ENCODE results near the gene CDSN. TPM values are rescaled to one million over a fixed set of nuclear protein-coding genes. Genes with fewer than 3 reads are reported as not detected.

The CDSN gene
- total RNA-seq, 4 donors from 2014 or later, result 0.34 TPM; not detected in 3

DNA sequence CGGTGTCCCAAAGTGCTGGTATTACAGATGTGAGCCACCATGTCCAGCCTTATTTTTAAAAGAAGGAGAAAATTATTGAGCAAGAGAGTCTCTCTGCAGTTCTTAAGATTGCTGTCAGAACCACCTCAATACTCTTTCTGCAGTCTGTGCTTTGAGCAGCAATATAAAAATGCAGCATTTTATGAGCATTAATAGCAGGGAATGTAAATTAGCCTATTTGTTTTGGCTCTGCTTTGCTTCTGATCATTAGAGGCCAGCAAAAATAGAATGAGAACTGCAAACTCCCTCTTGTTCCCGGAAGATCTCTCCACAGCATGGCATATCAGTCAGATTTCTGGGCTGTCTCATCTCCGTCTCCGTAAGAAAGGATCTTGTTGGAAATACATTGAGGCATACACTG is 43.6 kb downstream of the CDSN start:
- TF ChIP-seq POLR2A (IDR thresholded peaks at IDR 0.05) (no peak), CTCF (IDR thresholded peaks at IDR 0.05) (no peak)
- WGBS, 2 donors, result 89 to 90% methylated on average over 4 of the region's 4 CpGs
- no peak for DNase-seq
- intact Hi-C loops (cut with DNase I), result no loop called here
- Histone ChIP-seq H3K4me3 (replicated peaks in 1 of 3) (no peak overlapping the region), H3K36me3 (no peaks in the 10 kb centered on the region), H3K27me3 (no peaks in the 10 kb centered on the region), H3K27ac (no peak overlapping the region), H3K9me3 (no peaks in the 10 kb centered on the region), H3K4me1 (peaks cover 17 to 24% of the 10 kb centered on the region in 2 donors)

DNA sequence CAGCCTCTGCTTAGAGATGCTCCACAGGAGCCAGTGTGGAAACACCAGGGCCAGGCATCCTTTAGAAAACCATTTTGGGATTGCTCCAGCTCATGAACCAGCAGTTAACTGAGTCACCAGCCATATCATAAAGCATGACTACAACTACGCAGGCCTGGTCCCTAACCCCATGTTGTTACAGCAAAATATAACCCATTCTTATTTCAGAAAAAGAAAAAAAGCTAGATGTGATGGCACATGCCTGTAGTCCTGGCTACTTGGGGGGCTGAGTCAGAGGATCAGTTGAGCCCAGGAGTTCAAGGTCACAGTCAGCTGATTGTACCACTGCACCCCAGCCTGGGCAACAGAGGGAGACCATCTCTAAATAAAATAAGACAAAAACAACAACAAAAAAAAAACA is 44.7 kb downstream of the CDSN start:
- H3K27me3 ChIP-seq, result no peaks in the 10 kb centered on the region
- H3K36me3 ChIP-seq, result no peaks in the 10 kb centered on the region
- WGBS, 2 donors, result 90 to 93% methylated on average over 1 of the region's 1 CpG
- intact Hi-C loops (cut with DNase I), result no loop called here
- no peaks in the 10 kb centered on the region for H3K9me3 ChIP-seq
- DNase-seq, result no peak
- no peak overlapping the region for H3K27ac ChIP-seq
- H3K4me1 ChIP-seq, result peaks cover 17 to 32% of the 10 kb centered on the region in 2 donors
- H3K4me3 ChIP-seq (replicated peaks in 1 of 3), result no peak overlapping the region
- no peak for TF ChIP-seq CTCF (IDR thresholded peaks at IDR 0.05)
- no peak for TF ChIP-seq POLR2A (IDR thresholded peaks at IDR 0.05)

DNA sequence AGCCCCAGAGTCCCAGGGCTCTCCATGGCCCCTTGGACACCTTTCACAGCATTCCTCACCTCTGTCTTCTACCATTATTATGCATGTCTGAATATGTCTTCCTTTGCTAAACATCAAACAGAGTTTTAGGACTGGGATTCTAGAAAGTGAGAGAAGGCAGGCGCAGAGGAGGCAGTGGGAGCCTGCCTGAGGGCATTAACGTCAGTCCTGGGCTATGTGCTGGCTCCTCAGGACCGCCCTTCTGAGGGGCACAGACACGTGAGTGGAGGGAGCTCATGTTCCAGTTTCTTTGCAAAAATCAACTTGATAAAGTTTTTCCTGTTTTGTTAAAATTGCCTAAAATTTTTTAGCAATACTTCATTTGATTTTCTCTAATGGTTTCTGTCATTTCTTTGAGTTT is 45.8 kb downstream of the CDSN start:
- no peak overlapping the region for H3K4me3 ChIP-seq (replicated peaks in 1 of 3)
- no peaks in the 10 kb centered on the region for H3K9me3 ChIP-seq
- H3K4me1 ChIP-seq, result peaks cover 17 to 28% of the 10 kb centered on the region in 2 donors
- 94 to 97% methylated on average over 4 of the region's 4 CpGs for WGBS, 2 donors
- no peaks in the 10 kb centered on the region for H3K36me3 ChIP-seq
- intact Hi-C loops (cut with DNase I), result no loop called here
- peak overlapping the region in 1 of 3 donors; percentile 98 for H3K27ac ChIP-seq
- TF ChIP-seq POLR2A (IDR thresholded peaks at IDR 0.05), result no peak
- TF ChIP-seq CTCF (IDR thresholded peaks at IDR 0.05), result no peak
- H3K27me3 ChIP-seq, result no peaks in the 10 kb centered on the region
- no peak for DNase-seq

GRCh38 chr6:31070711-31071197 is 49.5 kb downstream of the CDSN start:
- no peaks in the 10 kb centered on the region for H3K36me3 ChIP-seq
- 48 to 54% methylated on average over 6 of the region's 6 CpGs for WGBS, 2 donors

More at GRCh38 chr6:31070711-31071197, 49.5 kb downstream of the CDSN start:
- DNase-seq, result peak; percentile 62 to 80
- H3K9me3 ChIP-seq, result no peaks in the 10 kb centered on the region
- no peak overlapping the region for H3K4me3 ChIP-seq (replicated peaks in 1 of 3)
- intact Hi-C loops (cut with DNase I), result no loop called here
- peaks cover 26 to 27% of the 10 kb centered on the region in 2 donors for H3K4me1 ChIP-seq
- H3K27ac ChIP-seq, result peak overlapping the region; percentile 30 to 98 (median 33)
- no peaks in the 10 kb centered on the region for H3K27me3 ChIP-seq
- TF ChIP-seq CTCF (IDR thresholded peaks at IDR 0.05), result peak in 4 of 6 experiments; percentile 57 to 82 (median 74)
- no peak for TF ChIP-seq POLR2A (IDR thresholded peaks at IDR 0.05)

All from thyroid gland (tissue), 4 donors.